Naive B cell (primary cell): Measurements from ENCODE around the gene GSK3A. TPM values are rescaled to one million over a fixed set of nuclear protein-coding genes. Genes with fewer than 3 reads are reported as not detected.

Experiments
- ATAC-seq, 2 donors: fragments of 150-1000 bp; cut with Tn5 transposase; 2 replicates each; pipeline ENCODE4 v1.10.0; 2021; ENCODE audit warnings: low read depth in 2 of 2, mild to moderate bottlenecking in 2 of 2, moderate library complexity in 2 of 2
- DNase-seq: peaks from one replicate; pipeline ENCODE4 v3.0.0; 2022
- H3K27ac Mint-ChIP-seq, 6 donors: one replicate each; pipeline ENCODE4 v1.8.0; 2020 to 2022; ENCODE audit warnings: mild to moderate bottlenecking in 6 of 6, mixed read lengths in 6 of 6, moderate library complexity in 5 of 6, inconsistent platforms in 2 of 6
- H3K27me3 Mint-ChIP-seq, 3 donors: one replicate each; pipeline ENCODE4 v1.8.0; 2021 to 2022; ENCODE audit warnings: mixed read lengths in 3 of 3, mild to moderate bottlenecking in 1 of 3
- H3K36me3 Mint-ChIP-seq, 2 donors: one replicate each; pipeline ENCODE4 v1.8.0; 2020 to 2022; ENCODE audit warnings: mixed read lengths in 2 of 2, inconsistent platforms in 1 of 2, mild to moderate bottlenecking in 1 of 2
- H3K4me1 Mint-ChIP-seq, 3 donors: one replicate each; pipeline ENCODE4 v1.8.0; 2020 to 2022; ENCODE audit warnings: mixed read lengths in 3 of 3, inconsistent platforms in 1 of 3, mild to moderate bottlenecking in 1 of 3, moderate library complexity in 1 of 3
- H3K4me3 Mint-ChIP-seq, 8 donors: one replicate each; pipeline ENCODE4 v1.8.0; 2020 to 2022; ENCODE audit warnings: mild to moderate bottlenecking in 8 of 8, mixed read lengths in 8 of 8, moderate library complexity in 8 of 8, inconsistent platforms in 2 of 8
- H3K9me3 Mint-ChIP-seq, 7 donors: one replicate each; pipeline ENCODE4 v1.8.0; 2020 to 2022; ENCODE audit warnings: mixed read lengths in 7 of 7, mild to moderate bottlenecking in 5 of 7, inconsistent platforms in 2 of 7, moderate library complexity in 1 of 7
- polyA plus RNA-seq, 6 donors: library from polyadenylated mRNA; unstranded; fragments of 300-500 nt; fragmentation: Illumina TruSeq; gene quantifications; one replicate each; pipeline ENCODE4 v1.2.3, GENCODE V29; 2021; ENCODE audit warnings: low read depth in 6 of 6

The GSK3A gene
- polyA plus RNA-seq, 6 donors from 2014 or later, result 11.7 to 30.9 (median 18.3) TPM

- Mint-ChIP-seq H3K36me3 (no peaks in the 10 kb centered on the region), H3K4me1 (peaks cover 40 to 52% (median 51%) of the 10 kb centered on the region in 3 donors), H3K27ac (peak overlapping the region in 4 of 6 donors; percentile 4 to 78 (median 52)), H3K27me3 (no peaks in the 10 kb centered on the region), H3K4me3 (no peak overlapping the region), H3K9me3 (no peaks in the 10 kb centered on the region)
- ATAC-seq (no peak), DNase-seq (no peak)
These were observed 4.7 kb upstream of the GSK3A start for GRCh38 chr19:42246922-42247639.

DNA sequence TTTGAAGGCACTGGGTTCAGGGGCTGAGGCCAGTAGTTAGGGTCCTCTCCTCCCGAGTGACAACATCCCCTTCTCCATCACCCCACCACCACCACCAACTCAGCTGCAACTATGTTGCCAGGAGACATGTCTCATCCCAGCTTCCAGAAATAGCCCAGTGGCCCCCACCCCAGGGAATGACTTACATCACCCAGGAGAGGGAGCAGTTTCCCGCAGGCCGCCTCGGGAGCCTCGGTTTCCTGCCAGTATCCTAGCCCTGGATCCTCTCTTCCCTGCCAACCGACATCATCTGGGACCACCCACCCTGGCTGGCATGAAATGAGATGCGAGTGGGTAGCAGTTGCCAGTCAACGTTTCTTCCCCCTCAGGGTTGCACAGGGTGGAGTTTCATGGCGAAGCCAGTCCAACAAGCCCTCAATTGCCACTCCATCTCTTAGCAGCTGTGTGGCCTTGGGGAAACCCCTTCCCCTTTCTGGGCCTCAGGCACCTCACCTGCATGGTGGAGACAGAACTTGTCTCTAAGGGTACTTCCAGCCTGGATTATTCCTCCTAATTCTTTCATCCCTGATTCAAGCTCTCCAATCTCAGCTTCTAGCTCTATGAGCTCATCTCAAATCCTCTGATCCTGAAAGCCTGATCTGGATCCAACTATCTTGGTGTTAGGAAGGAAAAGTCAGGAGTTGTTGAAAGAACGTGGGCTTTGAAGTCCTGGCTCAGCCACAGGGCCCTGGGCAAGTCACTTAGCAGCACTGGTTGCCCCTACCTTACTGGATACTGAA lies 3.9 kb upstream of the GSK3A start:
- DNase-seq (no peak), ATAC-seq (no peak)
- Mint-ChIP-seq H3K4me3 (peak overlapping the region in 1 of 8 donors; percentile 33), H3K9me3 (no peaks in the 10 kb centered on the region), H3K27me3 (no peaks in the 10 kb centered on the region), H3K27ac (peak overlapping the region in 3 of 6 donors; percentile 38 to 78 (median 73)), H3K36me3 (no peaks in the 10 kb centered on the region), H3K4me1 (peaks cover 40 to 49% (median 44%) of the 10 kb centered on the region in 3 donors)

GRCh38 chr19:42245231-42245630 lies 2.8 kb upstream of the GSK3A start:
- H3K9me3 Mint-ChIP-seq, result no peaks in the 10 kb centered on the region
- ATAC-seq, result no peak
- no peaks in the 10 kb centered on the region for H3K36me3 Mint-ChIP-seq
- peak overlapping the region; percentile 85 to 100 (median 92) for H3K27ac Mint-ChIP-seq
- no peaks in the 10 kb centered on the region for H3K27me3 Mint-ChIP-seq
- H3K4me3 Mint-ChIP-seq, result peak overlapping the region in 7 of 8 donors; percentile 79 to 100 (median 97)
- peaks cover 44 to 54% (median 48%) of the 10 kb centered on the region in 3 donors for H3K4me1 Mint-ChIP-seq
- no peak for DNase-seq

GRCh38 chr19:42244347-42245220 lies 2.2 kb upstream of the GSK3A start:
- H3K27ac Mint-ChIP-seq, result peak overlapping the region; percentile 92 to 100 (median 97)
- peaks cover 50 to 60% (median 54%) of the 10 kb centered on the region in 3 donors for H3K4me1 Mint-ChIP-seq
- H3K36me3 Mint-ChIP-seq, result no peaks in the 10 kb centered on the region
- ATAC-seq (peak; percentile 34 to 43), DNase-seq (peak; percentile 91)
- H3K4me3 Mint-ChIP-seq, result peak overlapping the region; percentile 79 to 100 (median 97)
- H3K27me3 Mint-ChIP-seq, result no peaks in the 10 kb centered on the region
- no peaks in the 10 kb centered on the region for H3K9me3 Mint-ChIP-seq

DNA sequence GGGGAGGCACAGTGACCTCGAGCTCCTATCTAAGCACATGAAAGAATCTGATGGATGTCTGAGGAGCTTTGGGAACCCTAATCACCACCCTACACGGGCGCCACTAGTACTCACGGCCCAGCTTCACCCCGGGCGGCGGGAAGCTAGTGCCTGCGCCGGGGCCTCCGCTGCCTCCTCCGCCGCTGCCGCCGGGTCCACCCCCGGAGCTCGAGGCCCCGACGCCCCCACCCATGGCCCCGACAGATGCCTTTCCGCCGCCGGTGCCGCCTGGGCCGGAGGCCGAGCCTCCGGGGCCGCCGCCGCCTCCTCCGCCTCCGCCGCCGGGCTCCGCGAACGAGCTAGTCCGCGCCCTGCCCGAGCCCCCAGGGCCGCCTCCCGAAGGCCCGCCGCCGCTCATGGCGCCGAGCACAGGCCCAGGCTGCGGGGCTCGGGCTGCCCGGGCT lies 312 bp downstream of the GSK3A start:
- H3K4me3 Mint-ChIP-seq, result peak overlapping the region; percentile 77 to 98 (median 88)
- no peaks in the 10 kb centered on the region for H3K27me3 Mint-ChIP-seq
- ATAC-seq (no peak), DNase-seq (no peak)
- peak overlapping the region; percentile 18 to 92 (median 88) for H3K27ac Mint-ChIP-seq
- no peaks in the 10 kb centered on the region for H3K9me3 Mint-ChIP-seq
- no peaks in the 10 kb centered on the region for H3K36me3 Mint-ChIP-seq
- peaks cover 50 to 65% (median 53%) of the 10 kb centered on the region in 3 donors for H3K4me1 Mint-ChIP-seq

DNA sequence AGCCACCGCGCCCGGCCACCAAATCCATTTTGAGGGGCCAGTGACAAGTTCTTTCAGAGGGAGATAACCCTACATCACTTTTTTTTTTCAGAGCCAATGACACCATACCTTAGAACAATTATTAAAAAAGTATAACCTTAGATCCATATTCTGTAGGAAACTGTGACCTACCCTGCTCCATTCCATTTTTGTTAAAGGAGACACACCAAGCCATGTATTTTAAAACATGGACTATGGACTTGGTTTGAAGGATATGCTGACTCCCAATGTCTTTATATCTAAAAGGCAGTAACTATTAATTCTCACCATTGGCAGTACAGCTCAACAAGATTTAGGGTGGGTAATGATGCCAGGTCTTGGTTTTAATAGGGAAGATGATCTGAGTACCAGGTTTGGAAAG lies 1.1 kb downstream of the GSK3A start:
- Mint-ChIP-seq H3K9me3 (no peaks in the 10 kb centered on the region), H3K27ac (peak overlapping the region in 4 of 6 donors; percentile 29 to 92 (median 87)), H3K36me3 (no peaks in the 10 kb centered on the region), H3K4me3 (peak overlapping the region; percentile 38 to 98 (median 85)), H3K27me3 (no peaks in the 10 kb centered on the region), H3K4me1 (peaks cover 47 to 60% (median 53%) of the 10 kb centered on the region in 3 donors)
- DNase-seq, result no peak
- ATAC-seq, result no peak

- peak overlapping the region in 4 of 6 donors; percentile 27 to 72 (median 34) for H3K27ac Mint-ChIP-seq
- no peaks in the 10 kb centered on the region for H3K36me3 Mint-ChIP-seq
- DNase-seq (no peak), ATAC-seq (no peak)
- H3K4me3 Mint-ChIP-seq, result peak overlapping the region in 6 of 8 donors; percentile 4 to 85 (median 74)
- H3K9me3 Mint-ChIP-seq, result no peaks in the 10 kb centered on the region
- peaks cover 44 to 53% (median 46%) of the 10 kb centered on the region in 3 donors for H3K4me1 Mint-ChIP-seq
- no peaks in the 10 kb centered on the region for H3K27me3 Mint-ChIP-seq
These were observed 2.7 kb downstream of the GSK3A start for GRCh38 chr19:42239544-42240220.

DNA sequence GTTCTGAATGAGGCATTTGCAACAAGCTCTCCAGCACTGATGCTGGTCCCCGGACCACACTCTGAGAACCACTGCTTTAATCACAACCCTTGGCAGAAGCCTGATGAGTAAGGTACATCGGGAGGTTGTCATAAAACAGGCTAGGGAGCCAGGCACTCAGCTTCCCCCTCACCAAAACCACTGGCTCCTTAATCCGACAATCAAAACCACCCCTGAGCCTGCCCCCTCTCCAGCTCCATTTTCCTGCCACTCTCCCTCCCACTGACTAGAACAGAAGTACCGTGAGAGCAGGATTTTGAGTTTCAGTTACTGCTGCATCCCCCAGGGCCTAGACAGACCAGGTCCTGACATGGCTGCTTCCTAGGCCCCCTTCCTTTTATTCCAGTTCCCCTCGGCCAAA lies 7.2 kb downstream of the GSK3A start:
- DNase-seq (no peak), ATAC-seq (no peak)
- Mint-ChIP-seq H3K9me3 (no peaks in the 10 kb centered on the region), H3K4me1 (peaks cover 23 to 37% (median 33%) of the 10 kb centered on the region in 3 donors), H3K36me3 (peaks cover 0 to 7% of the 10 kb centered on the region in 2 donors), H3K4me3 (no peak overlapping the region), H3K27me3 (no peaks in the 10 kb centered on the region), H3K27ac (peak overlapping the region in 1 of 6 donors; percentile 27)

- Mint-ChIP-seq H3K36me3 (peaks cover 0 to 7% of the 10 kb centered on the region in 2 donors), H3K27ac (peak overlapping the region in 1 of 6 donors; percentile 38), H3K4me3 (no peak overlapping the region), H3K9me3 (no peaks in the 10 kb centered on the region), H3K4me1 (peaks cover 15 to 35% (median 31%) of the 10 kb centered on the region in 3 donors), H3K27me3 (no peaks in the 10 kb centered on the region)
- ATAC-seq, result no peak
- DNase-seq, result no peak
These were observed 8.0 kb downstream of the GSK3A start for GRCh38 chr19:42234364-42234763.

GRCh38 chr19:42233678-42234292 lies 8.6 kb downstream of the GSK3A start:
- peaks cover 0 to 7% of the 10 kb centered on the region in 2 donors for H3K36me3 Mint-ChIP-seq
- no peaks in the 10 kb centered on the region for H3K27me3 Mint-ChIP-seq
- ATAC-seq (no peak), DNase-seq (no peak)
- peaks cover 11 to 36% (median 29%) of the 10 kb centered on the region in 3 donors for H3K4me1 Mint-ChIP-seq
- peak overlapping the region in 1 of 8 donors; percentile 0 for H3K4me3 Mint-ChIP-seq
- peak overlapping the region in 3 of 6 donors; percentile 21 to 91 (median 60) for H3K27ac Mint-ChIP-seq
- no peaks in the 10 kb centered on the region for H3K9me3 Mint-ChIP-seq

- ATAC-seq (no peak), DNase-seq (no peak)
- H3K9me3 Mint-ChIP-seq, result no peaks in the 10 kb centered on the region
- H3K36me3 Mint-ChIP-seq, result peaks cover 0 to 7% of the 10 kb centered on the region in 2 donors
- H3K4me1 Mint-ChIP-seq, result peaks cover 11 to 41% (median 31%) of the 10 kb centered on the region in 3 donors
- no peaks in the 10 kb centered on the region for H3K27me3 Mint-ChIP-seq
- peak overlapping the region in 2 of 6 donors; percentile 60 to 91 for H3K27ac Mint-ChIP-seq
- H3K4me3 Mint-ChIP-seq, result no peak overlapping the region
These were observed 9.3 kb downstream of the GSK3A start for GRCh38 chr19:42233106-42233505.

GRCh38 chr19:42232435-42232834 lies 10.0 kb downstream of the GSK3A start:
- peaks cover 11 to 41% (median 34%) of the 10 kb centered on the region in 3 donors for H3K4me1 Mint-ChIP-seq
- H3K27me3 Mint-ChIP-seq, result no peaks in the 10 kb centered on the region
- H3K36me3 Mint-ChIP-seq, result peaks cover 0 to 7% of the 10 kb centered on the region in 2 donors
- ATAC-seq, result no peak
- no peak for DNase-seq
- no peaks in the 10 kb centered on the region for H3K9me3 Mint-ChIP-seq
- H3K4me3 Mint-ChIP-seq, result no peak overlapping the region
- peak overlapping the region in 2 of 6 donors; percentile 42 to 62 for H3K27ac Mint-ChIP-seq
